Neural crest cell (in vitro differentiated cells): ENCODE results near the gene EVA1C. TPM values are rescaled to one million over a fixed set of nuclear protein-coding genes. Genes with fewer than 3 reads are reported as not detected.

Source experiments
- DNase-seq: peaks from one replicate; pipeline ENCODE4 v3.0.0; 2021; ENCODE audit warnings: low read depth, mixed read lengths, low spot score
- H3K27ac Mint-ChIP-seq: one replicate; pipeline ENCODE4 v1.8.0; 2021; ENCODE audit warnings: mild to moderate bottlenecking, mixed read lengths; ENCODE audit not compliant: unreplicated experiment
- H3K27me3 Mint-ChIP-seq: 2 replicates; pipeline ENCODE4 v1.8.0; 2021; ENCODE audit warnings: low read depth, mild to moderate bottlenecking, mixed read lengths
- H3K36me3 Mint-ChIP-seq: 2 replicates; pipeline ENCODE4 v1.8.0; 2021; ENCODE audit warnings: low read depth, mild to moderate bottlenecking, mixed read lengths
- H3K4me1 Mint-ChIP-seq: 2 replicates; pipeline ENCODE4 v1.8.0; 2021; ENCODE audit warnings: mixed read lengths
- H3K4me3 Mint-ChIP-seq: one replicate; pipeline ENCODE4 v1.8.0; 2021; ENCODE audit warnings: mild to moderate bottlenecking, mixed read lengths
- H3K9me3 Mint-ChIP-seq: 2 replicates; pipeline ENCODE4 v1.8.0; 2021; ENCODE audit warnings: mixed read lengths
- total RNA-seq: library from RNA; stranded (reverse); gene quantifications from 2 replicates; pipeline ENCODE4 v1.2.1, GENCODE V29; 2021
- TF ChIP-seq, protein P1 (sequence below): fragments of 200-600 bp; sonication (generic); conservative IDR thresholded peaks from 2 replicates; pipeline ENCODE4 v1.5.0; 2021; ENCODE audit warnings: antibody characterized with exemption, mild to moderate bottlenecking

Gene EVA1C
- total RNA-seq, 1 donor from 2014 or later = not detected

DNA sequence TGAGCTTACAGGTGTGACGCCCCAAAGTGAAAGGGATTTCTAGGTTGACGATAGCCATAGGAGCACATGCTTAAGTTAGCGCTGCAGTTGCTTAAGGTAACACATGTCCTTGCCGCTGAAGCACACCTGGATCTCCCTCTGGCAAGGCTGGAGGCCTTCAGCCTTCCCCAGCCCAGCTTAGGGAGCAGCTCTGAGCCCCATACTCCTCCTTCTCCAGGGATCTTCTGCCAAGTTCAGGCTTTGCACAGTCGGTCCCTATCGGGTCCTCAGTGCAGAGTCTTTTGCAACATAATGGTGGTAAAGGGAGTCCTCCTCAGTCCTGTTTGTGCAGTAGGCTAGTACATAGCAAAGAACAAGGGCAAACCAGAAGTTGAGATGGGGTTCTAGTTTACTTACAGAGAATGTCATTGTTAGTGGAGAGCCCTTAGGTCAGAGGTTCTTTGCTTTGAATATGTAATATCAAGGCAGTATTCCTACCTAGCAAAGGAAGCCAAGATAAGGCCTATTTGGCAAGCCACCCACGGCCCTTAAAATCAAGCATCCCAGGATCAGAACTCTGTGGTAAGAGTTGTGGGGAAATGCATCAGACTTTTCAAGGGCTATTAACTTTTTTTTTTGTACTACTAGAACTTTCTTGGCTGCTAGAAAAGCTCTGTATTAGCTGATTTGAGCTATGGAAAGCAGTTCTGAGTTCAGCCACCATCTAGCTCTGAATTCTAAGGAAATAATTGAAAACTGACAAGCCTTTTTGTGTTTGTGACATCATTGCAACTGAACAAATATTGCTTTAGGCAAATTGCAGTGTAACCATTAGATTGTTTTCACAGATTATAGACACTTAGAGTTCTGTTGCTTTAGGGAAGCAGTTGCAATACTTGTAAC is 1.4 kb downstream of the EVA1C start:
- no peak for DNase-seq
- peaks cover 72% of the 10 kb centered on the region for H3K27me3 Mint-ChIP-seq
- peak overlapping the region; percentile 82 for H3K4me3 Mint-ChIP-seq
- no peaks in the 10 kb centered on the region for H3K36me3 Mint-ChIP-seq
- TF ChIP-seq, protein P1, sequence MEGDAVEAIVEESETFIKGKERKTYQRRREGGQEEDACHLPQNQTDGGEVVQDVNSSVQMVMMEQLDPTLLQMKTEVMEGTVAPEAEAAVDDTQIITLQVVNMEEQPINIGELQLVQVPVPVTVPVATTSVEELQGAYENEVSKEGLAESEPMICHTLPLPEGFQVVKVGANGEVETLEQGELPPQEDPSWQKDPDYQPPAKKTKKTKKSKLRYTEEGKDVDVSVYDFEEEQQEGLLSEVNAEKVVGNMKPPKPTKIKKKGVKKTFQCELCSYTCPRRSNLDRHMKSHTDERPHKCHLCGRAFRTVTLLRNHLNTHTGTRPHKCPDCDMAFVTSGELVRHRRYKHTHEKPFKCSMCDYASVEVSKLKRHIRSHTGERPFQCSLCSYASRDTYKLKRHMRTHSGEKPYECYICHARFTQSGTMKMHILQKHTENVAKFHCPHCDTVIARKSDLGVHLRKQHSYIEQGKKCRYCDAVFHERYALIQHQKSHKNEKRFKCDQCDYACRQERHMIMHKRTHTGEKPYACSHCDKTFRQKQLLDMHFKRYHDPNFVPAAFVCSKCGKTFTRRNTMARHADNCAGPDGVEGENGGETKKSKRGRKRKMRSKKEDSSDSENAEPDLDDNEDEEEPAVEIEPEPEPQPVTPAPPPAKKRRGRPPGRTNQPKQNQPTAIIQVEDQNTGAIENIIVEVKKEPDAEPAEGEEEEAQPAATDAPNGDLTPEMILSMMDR = no peak
- no peaks in the 10 kb centered on the region for H3K9me3 Mint-ChIP-seq
- no peak overlapping the region for H3K27ac Mint-ChIP-seq
- H3K4me1 Mint-ChIP-seq = peaks cover 30% of the 10 kb centered on the region

DNA sequence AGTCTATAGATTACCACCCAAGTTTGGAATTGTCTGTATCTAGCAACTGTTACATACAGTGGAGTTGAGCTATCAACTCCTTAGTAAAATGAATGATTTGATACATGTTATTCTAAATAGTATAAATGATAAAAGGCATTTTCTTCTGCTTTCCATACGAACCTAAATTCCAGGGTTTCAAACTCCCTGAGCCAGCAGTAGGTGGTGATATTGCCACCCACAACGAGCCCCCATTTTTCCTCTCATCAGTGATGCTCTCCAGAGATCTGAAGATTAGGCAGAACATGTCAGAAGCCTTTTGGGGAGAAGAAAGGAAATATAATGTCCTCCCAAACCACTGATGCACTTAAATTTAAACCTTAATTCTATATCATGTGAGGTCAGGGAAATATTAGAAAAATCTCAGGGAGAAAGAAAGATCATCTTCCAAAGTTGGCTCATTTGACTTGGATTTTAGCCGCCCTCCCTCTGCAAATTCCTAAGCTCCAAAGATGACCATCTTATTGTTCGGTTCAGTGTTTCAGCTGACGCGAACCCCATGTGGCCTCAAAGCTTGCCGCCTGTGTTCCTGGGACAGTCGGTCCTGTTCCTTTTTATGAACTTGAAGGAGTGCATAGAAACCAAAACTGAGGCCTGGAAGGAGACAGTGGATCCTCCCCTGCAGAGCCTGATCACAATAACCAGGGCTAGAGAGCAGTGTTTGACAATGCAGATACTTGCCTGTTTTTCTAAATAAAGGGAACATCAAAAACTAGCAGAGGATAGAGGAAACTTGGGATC is 2.3 kb downstream of the EVA1C start:
- Mint-ChIP-seq H3K27ac (no peak overlapping the region), H3K4me1 (peaks cover 30% of the 10 kb centered on the region), H3K27me3 (peaks cover 64% of the 10 kb centered on the region), H3K9me3 (no peaks in the 10 kb centered on the region), H3K4me3 (peak overlapping the region; percentile 42), H3K36me3 (no peaks in the 10 kb centered on the region)
- no peak for DNase-seq
- TF ChIP-seq, protein P1 = peak; percentile 35

DNA sequence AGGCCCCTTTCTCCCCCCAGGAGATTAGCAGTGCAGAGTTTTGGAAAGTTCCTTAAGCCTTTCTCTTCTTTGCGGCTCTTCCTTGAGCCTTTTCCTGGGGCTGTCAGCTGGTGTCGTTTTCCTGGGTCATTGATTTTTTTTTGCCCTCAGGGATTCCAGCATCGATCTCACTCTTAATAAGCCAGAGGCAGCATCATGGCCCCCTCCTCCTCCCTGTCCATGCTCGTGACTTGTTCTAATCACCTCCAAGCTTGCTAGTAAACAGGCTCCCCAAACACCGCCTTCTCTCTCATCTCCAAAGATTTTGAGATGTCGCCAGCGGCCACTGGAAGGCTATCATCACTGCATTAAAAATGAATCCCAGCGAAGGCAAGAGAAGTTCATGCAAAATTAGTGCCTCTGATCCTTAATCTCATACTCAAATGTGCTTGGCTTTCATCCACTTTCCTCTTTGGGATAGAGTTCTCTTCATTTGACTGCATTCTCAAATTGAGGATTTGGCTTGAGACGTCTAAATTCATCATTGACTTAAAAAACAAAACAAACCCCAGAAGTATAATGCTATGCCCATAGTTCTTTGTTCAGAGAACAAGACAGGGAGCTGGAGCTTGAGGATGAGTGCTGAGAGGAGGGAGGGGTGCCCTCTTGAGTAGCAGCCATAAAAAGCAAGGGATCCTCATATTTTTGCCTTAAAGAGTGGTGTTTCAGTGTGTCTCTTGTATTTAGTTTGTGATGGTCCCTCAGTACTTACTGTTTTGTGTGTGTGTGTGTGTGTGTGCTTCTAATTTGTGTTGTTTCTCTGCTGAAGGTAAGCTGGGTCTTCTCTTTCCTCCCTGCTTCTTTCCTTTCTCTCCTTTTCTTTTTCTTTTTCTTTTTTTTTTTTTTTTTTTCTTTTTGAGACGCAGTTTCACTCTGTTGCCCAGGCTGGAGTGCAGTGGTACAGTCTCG is 3.2 kb downstream of the EVA1C start:
- H3K27me3 Mint-ChIP-seq = peaks cover 54% of the 10 kb centered on the region
- H3K36me3 Mint-ChIP-seq = no peaks in the 10 kb centered on the region
- DNase-seq = no peak
- H3K27ac Mint-ChIP-seq = no peak overlapping the region
- peaks cover 30% of the 10 kb centered on the region for H3K4me1 Mint-ChIP-seq
- no peak overlapping the region for H3K4me3 Mint-ChIP-seq
- no peaks in the 10 kb centered on the region for H3K9me3 Mint-ChIP-seq
- TF ChIP-seq, protein P1 = no peak

DNA sequence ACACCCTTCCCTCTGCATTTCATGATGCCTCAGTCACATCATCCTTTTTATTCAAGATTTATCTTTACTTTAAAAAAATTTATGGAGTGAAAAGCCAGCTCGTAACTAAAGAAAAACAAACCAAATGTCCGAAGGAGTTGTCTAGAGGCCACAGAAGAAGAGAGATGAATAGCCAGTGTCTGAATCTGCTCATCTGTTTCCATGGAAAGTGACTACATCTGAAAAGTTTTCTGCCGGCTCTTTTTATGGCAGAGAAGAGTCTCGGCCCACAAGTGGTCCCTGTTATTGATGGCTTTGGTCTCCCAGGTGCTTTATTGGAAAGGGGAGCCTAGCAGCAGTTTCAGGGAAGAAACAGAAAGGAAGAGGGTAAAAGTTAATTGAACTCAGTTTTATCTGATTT is 5.6 kb downstream of the EVA1C start:
- Mint-ChIP-seq H3K27me3 (peaks cover 39% of the 10 kb centered on the region), H3K36me3 (peaks cover 6% of the 10 kb centered on the region), H3K4me3 (no peak overlapping the region), H3K9me3 (peaks cover 6% of the 10 kb centered on the region), H3K27ac (no peak overlapping the region), H3K4me1 (peaks cover 18% of the 10 kb centered on the region)
- TF ChIP-seq, protein P1 = no peak
- DNase-seq = no peak

DNA sequence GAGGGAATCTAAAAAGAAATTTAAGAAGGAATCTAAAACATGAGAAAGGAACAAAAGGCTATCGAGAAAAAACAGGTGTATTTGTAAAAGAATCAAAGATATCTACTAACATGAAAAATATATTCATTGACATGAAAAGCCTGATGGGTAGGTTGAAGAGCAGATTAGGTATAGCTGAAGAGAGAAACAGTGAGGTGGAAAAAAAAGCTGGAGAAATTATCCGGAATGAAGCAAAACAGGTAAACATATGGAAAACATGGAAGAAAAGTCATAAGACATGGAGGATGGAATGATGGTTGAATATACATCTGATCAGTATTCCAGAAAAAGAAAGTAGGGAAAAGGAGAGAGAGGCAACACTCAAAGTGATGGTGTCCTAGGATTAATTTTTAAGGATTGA is 9.6 kb downstream of the EVA1C start:
- H3K36me3 Mint-ChIP-seq = peaks cover 6% of the 10 kb centered on the region
- H3K4me3 Mint-ChIP-seq = no peak overlapping the region
- DNase-seq = no peak
- H3K27ac Mint-ChIP-seq = no peak overlapping the region
- peaks cover 12% of the 10 kb centered on the region for H3K27me3 Mint-ChIP-seq
- H3K4me1 Mint-ChIP-seq = no peaks in the 10 kb centered on the region
- peaks cover 6% of the 10 kb centered on the region for H3K9me3 Mint-ChIP-seq
- TF ChIP-seq, protein P1 = no peak
